Panc1 (cell line): ENCODE measurements around the gene MYO16. TPM values are rescaled to one million over a fixed set of nuclear protein-coding genes. Genes with fewer than 3 reads are reported as not detected.
"Not testable (repeated sequence)": the region's sequence is repeated elsewhere in the genome, so short reads cannot be mapped to it uniquely, and the experiment has no call there.

ENCODE experiments used
- ATAC-seq: fragments of 200-7000 bp; cut with Tn5 transposase; 2 replicates; pipeline ENCODE4 v1.9.1; 2020; ENCODE audit warnings: mild to moderate bottlenecking, moderate library complexity
- BruUV-seq: library from RNA; stranded (reverse); fragments of 400-500 nt; replicated peaks from 2 replicates; lab custom pipeline; 2021; lab: Mats Ljungman, UMichigan
- CTCF ChIA-PET: fragments of 300-600 bp; sonication (Branson Sonifier 250); formaldehyde crosslinking; loops from one replicate; lab custom pipeline; 2022; ENCODE audit warnings: antibody characterized with exemption; lab: Charles Lee
- POLR2A ChIA-PET: fragments of 300-600 bp; sonication (Branson Sonifier 250); formaldehyde crosslinking; loops from one replicate; lab custom pipeline; 2022; ENCODE audit warnings: antibody characterized with exemption; lab: Charles Lee
- DNase-seq: peaks from one replicate; pipeline ENCODE4 v3.0.0-alpha.2; 2010; ENCODE audit warnings: low read depth, low spot score
- H3K27ac ChIP-seq: 2 replicates; pipeline ENCODE4 v1.5.1; 2011; ENCODE audit warnings: mild to moderate bottlenecking, low read length, inconsistent platforms
- H3K27me3 ChIP-seq: fragments of 200-500 bp; sonication (Bioruptor generic); 2 replicates; pipeline ENCODE4 v1.6.0; 2014; ENCODE audit warnings: low read length, inconsistent platforms; ENCODE audit not compliant: control insufficient read depth, insufficient read depth
- H3K36me3 ChIP-seq: fragments of 200-500 bp; sonication (Bioruptor generic); 2 replicates; pipeline ENCODE4 v1.5.1; 2014; ENCODE audit warnings: inconsistent platforms, mild to moderate bottlenecking, low read length, moderate library complexity; ENCODE audit not compliant: control insufficient read depth, insufficient read depth
- H3K4me1 ChIP-seq: 2 replicates; pipeline ENCODE4 v1.5.1; 2011; ENCODE audit warnings: inconsistent platforms, mild to moderate bottlenecking, low read length, moderate library complexity; ENCODE audit not compliant: control insufficient read depth, insufficient read depth
- H3K4me3 ChIP-seq, 2 experiments: 2 replicates each; pipeline ENCODE4 v1.5.1; 2011 to 2012; ENCODE audit warnings: low read depth in 2 of 2, low read length in 2 of 2, mild to moderate bottlenecking in 2 of 2, inconsistent platforms in 1 of 2, moderate library complexity in 1 of 2
- H3K9me3 ChIP-seq: fragments of 200-500 bp; sonication (Bioruptor generic); 2 replicates; pipeline ENCODE4 v1.5.1; 2014; ENCODE audit warnings: low read depth, mild to moderate bottlenecking, inconsistent platforms, low read length, moderate library complexity; ENCODE audit not compliant: control insufficient read depth, insufficient read depth
- POLR2AphosphoS5 ChIP-seq: IDR thresholded peaks from 2 replicates; pipeline ENCODE4 v1.6.1; 2012; ENCODE audit warnings: mild to moderate bottlenecking, low read depth, low read length, moderate library complexity
- SIN3A ChIP-seq: IDR thresholded peaks from 2 replicates; pipeline ENCODE4 v1.6.1; 2012; ENCODE audit warnings: low read depth, mild to moderate bottlenecking, low read length, moderate library complexity, borderline replicate concordance; ENCODE audit not compliant: insufficient read depth
- TCF7L2 ChIP-seq: IDR thresholded peaks from 2 replicates; pipeline ENCODE4 v1.6.1; 2011; ENCODE audit warnings: mild to moderate bottlenecking, low read depth, low read length, inconsistent platforms
- in situ Hi-C: cut with HindIII; loops from 2 replicates; pipeline ENCODE4 v1.10.0; 2016; ENCODE audit warnings: low sequenced_read_pairs, low pct_unique_long_range_greater_than_20kb
- intact Hi-C: fragments of 100-400 bp; cut with micrococcal nuclease; formaldehyde crosslinking; loops from one replicate; pipeline ENCODE4 v1.10.0; 2022; ENCODE audit not compliant: unreplicated experiment
- total RNA-seq: library from RNA; stranded (reverse); gene quantifications from one replicate; pipeline ENCODE4 v1.2.1, GENCODE V29; 2021; ENCODE audit not compliant: unreplicated experiment
- TF ChIP-seq, protein P1 (sequence below): fragments of 450-650 bp; IDR thresholded peaks from 2 replicates; pipeline ENCODE4 v1.5.1; 2017; ENCODE audit warnings: mild to moderate bottlenecking
- TF ChIP-seq, protein P2 (sequence below), 2 experiments: IDR thresholded peaks; 2 replicates each; pipeline ENCODE4 v1.6.1; 2011 to 2012; ENCODE audit warnings: low read depth in 2 of 2, control low read depth in 1 of 2, low read length in 1 of 2, mild to moderate bottlenecking in 1 of 2, moderate library complexity in 1 of 2; ENCODE audit not compliant: insufficient read depth in 1 of 2

Gene MYO16
- total RNA-seq, 1 experiment from 2014 or later = 0.08 TPM

DNA sequence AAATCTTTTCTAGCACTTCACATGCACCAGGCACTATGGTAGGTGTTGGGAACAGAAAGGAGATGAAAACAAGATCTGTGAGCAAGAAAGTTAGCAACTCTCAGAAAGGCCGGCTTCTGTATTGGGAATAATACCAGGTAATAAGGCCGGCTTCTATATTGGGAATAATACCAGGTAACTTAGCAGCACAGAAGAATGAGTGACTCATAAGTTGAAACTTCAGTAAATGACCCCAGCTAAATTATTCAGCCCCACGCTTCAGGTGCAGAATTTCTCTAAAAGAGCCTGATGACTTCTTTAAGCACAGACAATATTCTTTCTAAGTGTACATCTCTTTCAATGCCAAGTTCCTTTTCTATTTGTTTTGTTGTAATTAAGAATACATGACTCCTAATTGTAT lies 151.3 kb downstream of the MYO16 start:
- in situ Hi-C loops = no loop called here
- ATAC-seq = no peak
- no peak for TF ChIP-seq SIN3A
- TF ChIP-seq, protein P1, sequence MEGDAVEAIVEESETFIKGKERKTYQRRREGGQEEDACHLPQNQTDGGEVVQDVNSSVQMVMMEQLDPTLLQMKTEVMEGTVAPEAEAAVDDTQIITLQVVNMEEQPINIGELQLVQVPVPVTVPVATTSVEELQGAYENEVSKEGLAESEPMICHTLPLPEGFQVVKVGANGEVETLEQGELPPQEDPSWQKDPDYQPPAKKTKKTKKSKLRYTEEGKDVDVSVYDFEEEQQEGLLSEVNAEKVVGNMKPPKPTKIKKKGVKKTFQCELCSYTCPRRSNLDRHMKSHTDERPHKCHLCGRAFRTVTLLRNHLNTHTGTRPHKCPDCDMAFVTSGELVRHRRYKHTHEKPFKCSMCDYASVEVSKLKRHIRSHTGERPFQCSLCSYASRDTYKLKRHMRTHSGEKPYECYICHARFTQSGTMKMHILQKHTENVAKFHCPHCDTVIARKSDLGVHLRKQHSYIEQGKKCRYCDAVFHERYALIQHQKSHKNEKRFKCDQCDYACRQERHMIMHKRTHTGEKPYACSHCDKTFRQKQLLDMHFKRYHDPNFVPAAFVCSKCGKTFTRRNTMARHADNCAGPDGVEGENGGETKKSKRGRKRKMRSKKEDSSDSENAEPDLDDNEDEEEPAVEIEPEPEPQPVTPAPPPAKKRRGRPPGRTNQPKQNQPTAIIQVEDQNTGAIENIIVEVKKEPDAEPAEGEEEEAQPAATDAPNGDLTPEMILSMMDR = no peak
- no peak for TF ChIP-seq TCF7L2
- TF ChIP-seq POLR2AphosphoS5 = no peak
- TF ChIP-seq, protein P2, sequence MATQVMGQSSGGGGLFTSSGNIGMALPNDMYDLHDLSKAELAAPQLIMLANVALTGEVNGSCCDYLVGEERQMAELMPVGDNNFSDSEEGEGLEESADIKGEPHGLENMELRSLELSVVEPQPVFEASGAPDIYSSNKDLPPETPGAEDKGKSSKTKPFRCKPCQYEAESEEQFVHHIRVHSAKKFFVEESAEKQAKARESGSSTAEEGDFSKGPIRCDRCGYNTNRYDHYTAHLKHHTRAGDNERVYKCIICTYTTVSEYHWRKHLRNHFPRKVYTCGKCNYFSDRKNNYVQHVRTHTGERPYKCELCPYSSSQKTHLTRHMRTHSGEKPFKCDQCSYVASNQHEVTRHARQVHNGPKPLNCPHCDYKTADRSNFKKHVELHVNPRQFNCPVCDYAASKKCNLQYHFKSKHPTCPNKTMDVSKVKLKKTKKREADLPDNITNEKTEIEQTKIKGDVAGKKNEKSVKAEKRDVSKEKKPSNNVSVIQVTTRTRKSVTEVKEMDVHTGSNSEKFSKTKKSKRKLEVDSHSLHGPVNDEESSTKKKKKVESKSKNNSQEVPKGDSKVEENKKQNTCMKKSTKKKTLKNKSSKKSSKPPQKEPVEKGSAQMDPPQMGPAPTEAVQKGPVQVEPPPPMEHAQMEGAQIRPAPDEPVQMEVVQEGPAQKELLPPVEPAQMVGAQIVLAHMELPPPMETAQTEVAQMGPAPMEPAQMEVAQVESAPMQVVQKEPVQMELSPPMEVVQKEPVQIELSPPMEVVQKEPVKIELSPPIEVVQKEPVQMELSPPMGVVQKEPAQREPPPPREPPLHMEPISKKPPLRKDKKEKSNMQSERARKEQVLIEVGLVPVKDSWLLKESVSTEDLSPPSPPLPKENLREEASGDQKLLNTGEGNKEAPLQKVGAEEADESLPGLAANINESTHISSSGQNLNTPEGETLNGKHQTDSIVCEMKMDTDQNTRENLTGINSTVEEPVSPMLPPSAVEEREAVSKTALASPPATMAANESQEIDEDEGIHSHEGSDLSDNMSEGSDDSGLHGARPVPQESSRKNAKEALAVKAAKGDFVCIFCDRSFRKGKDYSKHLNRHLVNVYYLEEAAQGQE (IDR thresholded peaks at IDR 0.05; ENCODE audit: insufficient read depth in 1 of 2, low read depth in 2 of 2, low read length in 1 of 2) = no peak
- CTCF ChIA-PET = no interaction called here
- no peak for DNase-seq
- Histone ChIP-seq H3K27ac (no peak overlapping the region), H3K9me3 (no peaks in the 10 kb centered on the region), H3K27me3 (no peaks in the 10 kb centered on the region), H3K4me3 (no peak overlapping the region), H3K36me3 (no peaks in the 10 kb centered on the region), H3K4me1 (no peaks in the 10 kb centered on the region)
- POLR2A ChIA-PET = no interaction called here
- BruUV-seq = no TSS peak
- intact Hi-C loops = no loop called here

DNA sequence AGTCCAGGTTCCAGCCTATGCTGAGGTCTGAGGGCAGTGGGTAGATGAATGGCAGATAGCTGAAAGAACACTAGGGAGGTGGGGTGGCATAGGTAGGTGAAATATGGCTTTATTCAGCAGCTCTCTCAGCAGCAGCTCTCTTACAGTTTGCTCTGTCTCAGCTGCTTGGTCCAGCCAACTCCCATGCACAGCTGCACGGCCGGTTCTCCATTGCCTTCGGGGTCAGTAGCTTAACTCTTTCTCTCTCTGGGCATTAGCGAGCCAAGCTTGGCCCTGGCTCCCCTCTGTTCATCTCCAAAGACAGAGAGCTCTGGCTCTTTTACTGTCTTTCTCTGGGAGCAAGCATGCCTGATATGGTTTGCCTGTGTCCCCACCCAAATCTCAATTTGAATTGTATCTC lies 151.9 kb downstream of the MYO16 start:
- no TSS peak for BruUV-seq
- in situ Hi-C loops = no loop called here
- ATAC-seq (no peak), DNase-seq (no peak)
- Histone ChIP-seq H3K4me3 (no peak overlapping the region), H3K36me3 (no peaks in the 10 kb centered on the region), H3K9me3 (no peaks in the 10 kb centered on the region), H3K27ac (no peak overlapping the region), H3K27me3 (no peaks in the 10 kb centered on the region), H3K4me1 (no peaks in the 10 kb centered on the region)
- no peak for TF ChIP-seq TCF7L2
- TF ChIP-seq SIN3A = no peak
- TF ChIP-seq, protein P1 = no peak
- TF ChIP-seq, protein P2 (IDR thresholded peaks at IDR 0.05; ENCODE audit: insufficient read depth in 1 of 2, low read depth in 2 of 2, low read length in 1 of 2) = no peak
- TF ChIP-seq POLR2AphosphoS5 = no peak
- intact Hi-C loops = no loop called here
- ChIA-PET POLR2A (no interaction called here), CTCF (no interaction called here)

DNA sequence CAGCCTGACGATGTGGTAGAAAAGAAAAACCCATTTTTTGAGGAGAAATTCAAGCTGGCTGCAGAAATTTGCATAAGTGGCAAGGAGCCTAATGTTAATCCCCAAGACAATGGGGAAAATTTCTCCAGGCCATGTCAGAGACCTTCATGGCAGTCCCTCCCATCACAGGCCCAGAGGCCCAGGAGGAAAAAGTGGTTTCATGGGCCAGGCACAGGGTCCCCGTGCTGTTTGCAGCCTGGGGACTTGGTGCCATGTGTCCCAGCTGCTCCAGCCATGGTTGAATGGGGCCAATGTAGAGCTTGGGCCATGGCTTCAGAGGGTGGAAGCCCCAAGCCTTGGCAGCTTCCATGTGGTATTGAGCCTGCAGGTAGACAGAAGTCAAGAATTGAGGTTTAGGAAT lies 153.1 kb downstream of the MYO16 start:
- H3K36me3 ChIP-seq, intact Hi-C loops, H3K27me3 ChIP-seq, in situ Hi-C loops, H3K27ac ChIP-seq, POLR2A ChIA-PET, H3K4me1 ChIP-seq, CTCF ChIA-PET, H3K9me3 ChIP-seq, H3K4me3 ChIP-seq, ATAC-seq, BruUV-seq, DNase-seq: not testable (repeated sequence)
